NCI-H187 treated with DMSO at 0.1 percent for 48 hours (cell line): ENCODE data around the gene MCTP1.
"Not testable (repeated sequence)": the region's sequence is repeated elsewhere in the genome, so short reads cannot be mapped to it uniquely, and the experiment has no call there.

Experiments
- DNase-seq: peaks from one replicate; lab custom pipeline; 2025; lab: John Stamatoyannopoulos, UW

MCTP1 gene

DNA sequence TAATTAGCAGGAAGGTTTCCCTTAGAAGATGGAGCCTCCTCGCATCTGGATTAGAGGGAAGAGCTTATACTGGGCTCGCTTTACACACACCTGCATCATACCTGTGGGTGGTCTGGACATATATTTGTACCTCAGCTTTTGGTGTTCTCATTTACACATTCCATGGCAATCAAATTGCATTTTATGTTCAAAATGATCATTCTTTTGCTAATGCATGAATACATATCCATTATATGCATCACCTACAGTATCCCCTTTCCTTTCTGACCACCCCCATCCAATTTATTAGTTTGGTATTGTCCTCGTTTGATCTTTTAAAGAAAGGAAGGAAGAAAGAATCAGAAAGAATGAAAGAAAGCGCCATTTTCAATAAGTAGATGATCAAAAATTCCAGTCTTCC, 415.0 kb downstream of the MCTP1 start:
- no peak for DNase-seq

DNA sequence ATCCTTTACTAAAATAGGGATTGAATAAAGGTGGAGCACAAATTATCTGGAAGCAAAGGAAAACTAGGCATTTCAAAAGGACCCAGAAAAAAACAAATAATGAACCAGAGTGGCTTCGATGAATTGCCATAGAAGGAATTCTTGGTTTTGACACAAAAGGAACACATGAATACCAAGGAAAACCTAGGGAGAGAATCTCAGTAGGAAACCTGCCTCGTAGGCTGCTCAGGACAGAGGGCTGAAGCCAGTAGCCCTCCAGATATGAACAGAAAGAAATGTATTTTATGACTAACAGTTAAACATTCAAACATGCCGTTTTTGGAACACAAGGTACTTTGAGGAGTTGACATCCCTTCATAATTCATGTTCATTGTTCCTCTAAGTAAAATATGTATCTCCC, 420.9 kb downstream of the MCTP1 start:
- DNase-seq, result no peak

DNA sequence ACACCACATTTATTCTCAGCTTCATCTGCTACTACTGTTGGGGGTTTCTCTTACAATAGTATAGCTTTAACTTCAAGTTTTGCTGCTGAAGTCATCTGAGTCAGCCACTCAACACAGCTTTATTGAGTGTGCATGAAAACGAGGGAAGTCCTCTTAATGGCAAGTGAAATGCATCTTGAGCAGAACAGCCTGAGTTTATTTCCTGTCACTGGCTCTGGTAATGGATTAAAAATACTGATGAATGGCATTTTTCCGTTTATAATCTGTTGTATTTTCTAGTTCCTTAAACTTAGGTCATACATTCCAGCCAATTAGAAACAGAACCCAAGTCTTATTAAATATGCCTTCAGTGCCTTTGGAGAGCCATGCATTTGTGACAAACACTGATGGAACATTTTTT, 427.8 kb downstream of the MCTP1 start:
- DNase-seq, result no peak

DNA sequence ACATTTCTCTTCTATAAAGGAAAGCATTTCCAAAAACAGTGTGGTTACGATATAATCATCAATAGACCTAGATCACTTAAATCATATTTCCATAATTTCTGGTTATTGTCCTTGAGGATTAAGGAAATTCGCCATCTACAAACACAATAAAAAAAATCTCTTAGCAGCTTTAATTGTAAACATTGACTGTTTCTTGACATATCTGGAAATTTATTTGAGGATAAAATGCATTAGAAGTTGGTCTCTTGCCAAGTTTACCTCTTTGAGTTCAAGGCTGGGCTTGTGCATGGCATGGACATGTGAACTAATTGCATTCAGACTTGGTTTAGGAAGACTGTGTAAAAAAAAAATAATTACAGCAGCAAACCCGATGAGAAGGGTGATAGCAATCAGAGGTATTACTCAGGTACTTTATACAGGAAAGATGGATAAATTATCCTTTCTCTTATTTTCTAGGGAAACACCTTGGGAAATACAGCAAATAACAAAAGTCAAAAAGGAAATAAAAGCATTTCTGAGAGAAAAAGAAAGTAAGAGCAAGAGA, 428.6 kb downstream of the MCTP1 start:
- no peak for DNase-seq

DNA sequence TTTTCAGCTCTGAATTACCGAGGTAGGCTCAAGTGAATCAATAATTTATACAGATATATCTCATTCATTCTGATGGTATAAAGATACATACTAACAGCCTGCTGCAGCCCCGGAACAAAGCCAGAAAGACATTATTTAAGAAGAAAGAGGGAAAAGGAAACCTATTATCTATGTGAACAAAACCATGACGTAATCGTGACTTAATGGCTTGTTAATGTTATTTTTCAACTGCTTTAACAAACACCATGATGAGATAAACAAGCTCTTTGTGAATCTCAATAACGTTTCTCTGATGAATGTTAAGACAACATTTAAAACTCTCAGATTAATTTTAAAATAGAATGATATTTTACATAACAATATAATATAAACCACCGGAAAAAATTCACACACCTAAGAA, 429.4 kb downstream of the MCTP1 start:
- no peak for DNase-seq

DNA sequence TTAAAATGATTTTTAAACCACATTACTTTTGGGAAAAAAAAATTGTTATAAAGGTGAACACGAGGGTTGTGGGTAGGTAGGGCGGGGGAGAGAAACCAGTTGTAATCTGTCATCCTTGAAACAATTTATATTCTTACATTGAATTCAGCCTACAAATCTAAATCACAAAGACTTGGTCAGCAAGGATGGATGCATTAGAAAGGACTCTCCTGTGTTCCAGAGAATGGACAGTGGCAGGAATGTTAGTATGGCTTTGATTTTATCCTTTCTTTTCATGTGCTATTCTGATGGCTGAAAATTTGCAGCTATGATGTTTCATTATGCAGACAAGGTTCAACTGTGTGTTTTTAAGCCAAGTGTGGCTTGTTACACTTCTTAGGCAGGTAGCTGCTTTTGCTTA, 431.8 kb downstream of the MCTP1 start:
- DNase-seq, result no peak

DNA sequence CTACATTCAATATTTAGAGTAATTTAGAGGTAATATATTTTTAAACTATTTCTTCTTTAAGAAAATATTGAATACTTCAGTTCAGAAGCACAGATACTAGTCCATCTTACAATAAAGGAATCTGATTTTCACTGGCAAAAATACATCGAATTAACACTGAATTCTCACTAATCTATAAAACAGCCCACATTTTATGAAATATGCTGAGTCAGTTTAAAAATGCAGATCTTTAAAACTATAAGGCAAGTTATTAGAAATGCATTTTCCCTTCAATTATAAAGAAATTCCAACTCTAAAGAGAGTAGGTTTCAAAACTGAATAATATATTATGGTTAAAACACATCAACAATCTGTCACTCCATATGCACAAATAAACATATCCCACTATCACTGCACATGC, 433.9 kb downstream of the MCTP1 start:
- DNase-seq, result no peak

DNA sequence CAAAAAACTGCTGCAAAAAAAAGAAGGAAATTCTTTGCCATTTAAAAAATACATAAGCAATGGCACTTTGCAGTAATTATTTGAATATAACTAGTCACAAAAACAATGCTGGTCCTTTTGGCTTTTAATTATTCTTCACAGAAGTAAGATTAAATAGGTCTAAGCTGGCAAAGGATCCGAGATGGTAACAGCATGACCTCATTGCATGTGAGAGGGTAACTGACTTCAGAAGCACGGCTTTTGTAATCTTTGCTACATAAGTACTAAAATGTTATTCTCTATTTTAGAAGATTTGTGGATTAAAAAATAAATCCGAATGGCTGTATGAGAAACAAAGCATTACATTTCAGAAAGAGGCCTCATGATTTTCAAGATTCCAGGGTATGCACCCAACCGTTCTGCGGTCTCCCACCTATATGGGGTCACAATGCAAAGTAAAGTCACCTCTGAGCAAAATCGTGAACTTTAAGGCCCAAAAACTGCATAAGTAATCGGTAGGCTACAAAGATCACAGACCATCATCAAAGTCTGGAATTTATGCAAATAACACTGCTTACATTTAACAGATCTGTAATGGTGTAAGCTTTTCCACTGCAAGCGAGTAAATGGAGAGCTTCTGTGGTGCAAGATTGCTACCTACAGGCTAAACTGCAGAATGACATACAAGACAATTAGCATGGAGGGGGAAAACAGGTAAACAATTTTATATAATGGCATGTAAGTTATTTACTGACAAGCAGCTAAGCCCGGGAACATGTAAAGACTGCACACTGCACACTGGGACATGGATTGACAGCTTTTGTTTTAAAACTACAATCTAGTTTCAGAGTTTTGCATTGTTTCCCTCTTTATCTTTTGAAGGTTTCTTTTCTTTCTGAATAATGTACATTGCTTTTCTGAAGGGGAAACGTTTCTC, 434.8 kb downstream of the MCTP1 start:
- DNase-seq, result no peak

DNA sequence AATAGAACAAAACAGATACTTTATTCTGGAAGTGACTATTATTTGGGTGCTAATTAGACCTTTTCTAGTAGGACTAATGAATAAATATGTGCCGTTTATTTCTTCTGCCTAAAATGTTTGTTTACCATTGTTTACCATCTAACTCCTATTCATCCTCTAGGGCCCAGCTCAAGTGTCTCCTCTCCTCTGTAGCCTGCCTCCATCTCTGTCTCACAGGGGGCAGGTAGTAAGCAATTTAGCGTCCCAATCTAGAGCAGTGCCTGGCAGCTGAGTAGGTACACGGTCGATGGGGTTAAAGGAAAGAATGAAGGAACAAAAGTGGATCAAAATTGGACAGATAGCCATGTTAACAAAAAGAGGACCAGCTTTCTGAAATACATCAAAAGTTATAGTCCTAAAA, 435.6 kb downstream of the MCTP1 start:
- DNase-seq, result no peak

DNA sequence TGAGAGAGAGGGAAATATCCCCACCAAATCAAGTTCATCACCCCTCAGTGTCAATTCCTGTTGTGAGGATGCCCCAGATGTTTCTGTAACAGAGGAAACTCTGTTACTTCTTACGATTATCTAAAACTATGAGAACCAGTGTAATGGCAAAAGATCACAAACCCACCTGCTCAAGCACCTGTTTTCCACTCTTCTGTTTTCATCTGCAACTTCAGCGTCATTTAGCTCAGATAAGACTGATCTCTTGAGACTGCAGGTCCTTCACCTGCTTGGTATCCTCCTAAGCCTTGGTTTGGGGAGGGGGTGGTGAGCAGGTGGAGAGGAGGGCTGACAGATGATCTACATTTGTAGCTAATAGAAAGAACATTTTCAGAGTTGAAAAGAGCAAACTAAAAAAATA, 437.2 kb downstream of the MCTP1 start:
- no peak for DNase-seq

DNA sequence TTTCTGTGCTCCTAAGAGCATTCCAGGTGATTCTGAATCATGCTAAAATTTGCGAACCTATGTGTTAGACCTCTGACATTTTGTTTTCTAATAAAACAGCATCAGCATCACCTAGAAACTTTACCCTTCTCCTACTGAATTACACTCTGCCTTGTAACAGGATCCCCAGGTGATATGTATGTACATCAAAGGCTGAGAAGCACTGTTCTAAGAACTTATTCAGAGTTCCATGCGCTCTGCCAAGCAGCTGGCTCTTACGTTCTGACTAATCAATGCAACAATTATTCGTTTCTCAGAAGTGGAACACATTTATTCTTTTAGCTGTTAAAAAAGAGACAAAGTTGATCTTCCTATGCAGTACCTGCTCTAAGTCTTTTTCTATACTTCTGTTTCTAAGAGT, 437.9 kb downstream of the MCTP1 start:
- no peak for DNase-seq

DNA sequence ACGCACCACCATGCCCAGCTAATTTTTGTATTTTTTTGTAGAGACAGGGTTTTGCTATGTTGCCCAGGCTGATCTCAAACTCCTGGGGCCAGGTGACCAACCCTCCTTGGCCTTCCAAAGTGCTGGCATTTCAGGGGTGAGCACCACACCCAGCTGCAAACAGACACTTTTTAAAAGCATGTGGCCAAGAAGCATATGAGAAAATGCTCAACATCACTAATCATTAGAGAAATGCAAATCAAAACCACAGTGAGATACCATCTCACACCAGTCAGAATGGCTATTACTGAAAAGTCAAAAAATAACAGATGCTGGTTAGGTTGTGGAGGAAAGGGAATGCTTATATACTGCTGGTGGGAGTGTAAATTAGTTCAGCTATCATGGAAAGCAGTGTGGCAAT, 439.2 kb downstream of the MCTP1 start:
- not testable (repeated sequence) for DNase-seq

DNA sequence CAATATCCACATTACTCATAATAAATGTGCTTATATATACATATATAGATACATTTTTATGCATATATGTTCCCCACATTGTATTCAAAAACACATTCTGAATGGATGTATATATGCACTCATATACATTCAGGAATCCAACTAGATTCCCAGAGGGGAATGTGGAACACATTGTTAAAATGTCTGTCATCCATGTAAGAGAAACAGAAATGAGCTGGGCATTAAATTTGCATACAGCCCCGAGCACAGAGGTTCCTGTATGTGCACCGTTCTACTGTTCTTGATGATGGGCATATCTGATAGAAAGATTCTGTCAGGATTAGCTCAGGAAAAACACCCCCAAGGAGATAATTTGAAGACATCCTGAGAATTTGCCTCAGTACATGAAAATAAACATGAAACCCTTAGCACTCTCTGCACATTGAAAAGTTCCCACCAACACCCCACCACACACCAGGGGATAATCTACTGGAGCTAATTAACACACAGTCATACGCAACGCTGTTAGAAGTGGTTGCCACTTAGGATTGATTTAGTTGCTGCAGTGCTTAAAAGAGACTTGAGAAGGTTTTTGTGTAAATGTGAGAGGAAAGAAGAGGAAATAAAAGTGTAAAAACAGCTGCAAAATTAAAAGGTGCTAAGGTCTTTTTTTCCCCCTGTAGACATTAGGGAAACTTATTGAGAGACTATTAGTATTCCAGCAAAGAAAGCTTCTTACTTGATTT, 443.1 kb downstream of the MCTP1 start:
- no peak for DNase-seq

DNA sequence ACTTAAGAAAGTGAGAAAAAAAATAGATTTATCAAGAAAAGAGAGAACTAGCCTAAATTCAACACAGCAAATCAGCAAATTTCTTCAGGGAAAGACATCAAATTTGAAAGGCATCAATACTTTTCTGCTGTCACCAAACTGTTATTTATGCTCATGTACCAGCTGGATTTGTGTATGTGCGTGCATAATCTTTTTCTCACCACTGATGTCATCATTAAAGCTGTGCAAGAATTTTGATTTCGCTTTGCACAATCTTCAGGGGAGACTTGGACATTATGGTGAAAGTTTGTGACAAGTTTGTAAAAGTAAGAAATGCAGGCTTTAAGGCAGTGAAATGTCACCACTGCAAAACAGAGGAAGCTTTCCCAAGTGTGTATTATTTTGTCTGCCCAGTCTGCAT, 451.0 kb downstream of the MCTP1 start:
- no peak for DNase-seq

DNA sequence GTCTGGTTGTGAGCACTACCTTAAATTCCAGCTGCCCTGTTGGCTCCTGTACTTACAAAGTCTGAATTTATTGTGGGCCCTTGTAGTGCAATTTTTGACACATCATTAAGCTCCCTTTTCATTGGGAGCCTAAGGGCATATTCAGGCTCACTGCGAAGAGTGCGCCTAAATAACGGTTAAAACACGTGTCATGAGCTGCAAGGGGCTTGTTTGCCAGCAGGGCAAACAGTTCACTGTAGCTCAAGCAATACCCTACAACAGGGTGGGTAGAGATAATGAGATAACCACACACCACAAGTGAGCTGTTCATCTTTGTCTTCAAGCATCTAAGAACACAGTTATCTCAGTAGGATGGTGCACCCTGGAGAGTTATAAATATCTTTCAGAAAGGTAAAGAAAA, 452.2 kb downstream of the MCTP1 start:
- peak; percentile 45 for DNase-seq

DNA sequence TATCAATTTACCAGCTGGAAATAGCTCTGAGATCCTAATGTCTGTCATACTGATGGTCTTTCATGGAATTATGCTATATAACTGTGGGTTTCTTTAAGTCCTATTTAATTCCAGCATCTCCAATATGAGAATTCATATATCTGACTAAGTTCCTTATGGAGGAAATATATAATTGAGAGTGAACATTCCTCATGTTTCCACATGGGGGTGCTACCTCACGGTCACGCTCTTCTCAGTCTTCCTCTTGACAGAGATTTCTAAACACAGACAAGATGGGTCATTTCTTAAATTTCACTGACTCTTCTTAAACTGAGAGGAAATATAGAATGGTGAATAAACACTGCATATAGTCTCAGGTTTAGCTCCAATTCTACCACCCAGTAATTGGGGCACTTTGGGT, 454.4 kb downstream of the MCTP1 start:
- DNase-seq, result no peak

DNA sequence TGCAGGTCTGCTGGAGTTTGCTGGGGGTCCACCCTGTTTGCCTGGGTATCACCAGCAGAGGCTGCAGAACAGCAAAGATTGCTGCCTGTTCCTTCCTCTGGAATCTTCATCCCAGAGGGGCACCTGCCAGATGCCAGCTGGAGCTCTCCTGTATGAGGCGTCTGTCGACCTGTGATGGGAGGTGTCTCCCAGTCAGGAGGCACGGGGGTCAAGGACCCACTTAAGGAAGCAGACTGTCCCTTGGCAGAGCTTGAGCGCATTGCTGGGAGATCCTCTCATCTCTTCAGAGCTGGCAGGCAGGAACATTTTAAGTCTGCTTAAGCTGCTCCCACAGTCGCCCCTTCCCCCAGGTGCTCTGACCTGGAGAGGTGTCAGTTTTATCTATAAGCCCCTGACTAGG, 456.7 kb downstream of the MCTP1 start:
- DNase-seq, result not testable (repeated sequence)

DNA sequence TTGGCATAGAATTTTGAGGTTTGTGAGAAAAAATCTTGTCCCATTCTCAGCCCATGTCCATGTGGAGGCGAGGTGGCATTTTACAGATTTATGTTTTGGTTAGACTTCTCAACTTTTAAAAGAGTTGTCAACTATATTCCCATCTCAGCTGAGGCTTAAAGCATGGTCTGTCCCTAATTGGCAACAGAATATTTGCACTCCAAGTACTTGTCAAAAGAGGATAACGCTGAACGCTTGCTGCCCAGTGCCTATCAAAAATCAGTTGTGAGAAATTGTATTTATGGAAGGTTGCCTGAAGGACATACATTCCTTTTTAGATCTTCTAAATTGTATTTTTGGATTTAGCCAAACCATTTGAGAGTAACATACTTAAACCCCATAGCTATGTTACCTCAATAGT, 464.4 kb downstream of the MCTP1 start:
- DNase-seq, result no peak

DNA sequence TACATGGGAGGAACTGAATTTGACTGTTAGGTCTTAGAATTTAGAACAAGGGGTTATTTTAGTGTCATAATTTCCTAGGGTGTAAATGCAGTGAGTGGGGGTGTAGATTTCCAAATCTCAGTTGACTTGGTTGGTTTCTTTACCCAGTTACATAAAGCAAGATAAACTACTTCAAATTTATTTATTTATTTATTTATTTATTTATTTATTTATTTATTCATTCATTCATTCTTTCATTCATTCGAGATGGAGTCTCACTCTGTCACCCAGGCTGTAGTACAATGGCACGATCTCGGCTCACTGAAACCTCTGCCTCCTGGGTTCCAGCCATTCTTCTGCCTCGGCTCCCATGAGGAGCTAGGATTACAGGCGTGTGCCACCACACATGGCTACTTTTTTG, 466.0 kb downstream of the MCTP1 start:
- DNase-seq, result no peak

DNA sequence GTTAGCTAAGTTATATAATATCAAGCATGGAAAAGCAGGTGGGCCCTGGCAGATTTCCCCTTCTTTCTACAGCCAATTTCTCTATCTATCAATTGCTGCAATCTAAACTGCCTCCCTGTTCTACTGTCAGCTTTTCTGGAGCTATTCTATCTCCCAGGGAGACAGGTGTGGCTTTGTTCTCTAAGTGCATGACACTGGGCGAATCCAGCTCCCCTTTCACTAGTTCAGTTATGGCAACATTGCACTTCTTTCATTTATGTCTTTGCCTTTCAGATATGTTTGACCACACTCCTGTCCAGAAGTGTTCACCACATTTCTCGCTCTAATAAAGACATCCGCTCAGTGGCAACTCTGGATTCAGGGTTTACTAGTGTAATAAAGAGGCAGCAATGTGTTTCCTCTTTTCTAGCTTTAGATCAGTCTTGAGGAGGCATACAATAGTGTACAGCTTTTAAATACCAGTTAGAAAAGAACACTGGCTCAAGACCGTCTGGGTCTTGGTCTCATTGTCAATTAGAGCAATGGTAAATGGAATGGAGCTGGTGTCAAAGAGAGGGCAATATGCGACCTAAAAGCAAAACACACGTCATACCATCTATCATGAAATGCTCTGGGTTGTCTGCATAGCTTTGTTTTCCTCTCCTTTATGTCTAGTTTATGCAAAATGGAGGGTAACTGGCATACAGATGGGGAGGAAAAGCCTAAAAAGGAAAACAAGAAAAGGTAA, 469.4 kb downstream of the MCTP1 start:
- no peak for DNase-seq

DNA sequence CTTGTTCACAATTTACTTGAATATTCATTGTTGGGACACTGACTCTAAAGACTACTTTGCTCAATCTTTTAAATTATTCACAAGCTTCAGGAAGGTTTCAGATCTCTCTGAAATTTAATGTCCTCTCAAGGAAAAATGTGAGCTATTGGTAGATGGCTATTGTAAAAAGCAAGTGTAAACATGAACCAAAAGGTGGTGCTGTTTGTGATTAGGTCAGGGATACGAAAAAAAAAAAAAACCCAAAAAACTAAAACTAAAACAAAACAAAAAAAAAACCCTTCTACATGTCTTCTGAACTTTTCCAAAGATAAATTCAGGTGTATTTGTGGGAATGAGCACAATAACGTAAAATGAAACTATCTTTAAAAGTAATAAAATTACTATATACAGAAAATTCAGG, 472.7 kb downstream of the MCTP1 start:
- no peak for DNase-seq

DNA sequence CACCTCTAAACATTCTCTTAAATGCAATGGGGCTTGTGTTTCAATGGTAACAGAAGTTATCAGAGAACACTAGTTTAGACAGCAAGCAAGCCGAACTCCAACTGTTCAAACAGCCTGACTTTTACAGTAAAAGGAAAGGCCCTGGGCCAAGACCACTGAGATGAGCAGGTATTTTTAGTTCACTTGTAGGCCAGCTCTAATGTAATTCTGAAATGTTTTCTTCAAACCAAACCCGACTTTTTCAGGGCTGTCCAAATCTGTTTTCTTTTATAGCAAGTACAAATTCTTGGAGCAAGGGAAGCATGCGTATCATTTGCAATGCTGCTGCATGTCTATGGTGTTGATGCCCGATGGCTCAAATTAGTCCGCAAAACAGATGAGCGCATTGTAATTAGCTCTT, 473.6 kb downstream of the MCTP1 start:
- DNase-seq, result no peak

DNA sequence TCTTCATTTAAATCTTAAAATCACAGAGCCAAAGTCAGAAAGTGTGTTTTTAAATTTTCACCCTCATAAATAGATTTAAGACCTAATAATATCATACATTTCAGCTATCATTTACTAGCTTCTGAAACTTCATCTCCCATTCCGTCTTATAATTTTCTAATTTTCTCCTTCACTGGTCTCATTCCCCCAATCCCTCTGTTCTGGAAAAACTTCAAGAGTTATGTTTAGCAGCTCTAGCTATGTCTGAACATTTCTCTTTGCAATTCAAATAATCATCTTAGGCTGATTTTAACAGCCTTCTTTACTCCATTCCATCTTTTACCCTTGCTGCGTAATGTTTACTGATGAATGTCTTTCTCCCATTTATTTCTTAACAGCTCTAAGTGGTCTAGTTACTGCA, 474.0 kb downstream of the MCTP1 start:
- no peak for DNase-seq
